ENCODE data around the gene STON2.

GRCh38 chr14:81222126-81222525 lies 178.0 kb downstream of the STON2 start:
- TF ChIP-seq, protein P1, sequence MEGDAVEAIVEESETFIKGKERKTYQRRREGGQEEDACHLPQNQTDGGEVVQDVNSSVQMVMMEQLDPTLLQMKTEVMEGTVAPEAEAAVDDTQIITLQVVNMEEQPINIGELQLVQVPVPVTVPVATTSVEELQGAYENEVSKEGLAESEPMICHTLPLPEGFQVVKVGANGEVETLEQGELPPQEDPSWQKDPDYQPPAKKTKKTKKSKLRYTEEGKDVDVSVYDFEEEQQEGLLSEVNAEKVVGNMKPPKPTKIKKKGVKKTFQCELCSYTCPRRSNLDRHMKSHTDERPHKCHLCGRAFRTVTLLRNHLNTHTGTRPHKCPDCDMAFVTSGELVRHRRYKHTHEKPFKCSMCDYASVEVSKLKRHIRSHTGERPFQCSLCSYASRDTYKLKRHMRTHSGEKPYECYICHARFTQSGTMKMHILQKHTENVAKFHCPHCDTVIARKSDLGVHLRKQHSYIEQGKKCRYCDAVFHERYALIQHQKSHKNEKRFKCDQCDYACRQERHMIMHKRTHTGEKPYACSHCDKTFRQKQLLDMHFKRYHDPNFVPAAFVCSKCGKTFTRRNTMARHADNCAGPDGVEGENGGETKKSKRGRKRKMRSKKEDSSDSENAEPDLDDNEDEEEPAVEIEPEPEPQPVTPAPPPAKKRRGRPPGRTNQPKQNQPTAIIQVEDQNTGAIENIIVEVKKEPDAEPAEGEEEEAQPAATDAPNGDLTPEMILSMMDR (conservative IDR thresholded peaks at IDR 0.05; ENCODE audit: low read depth, low read length), result no peak
- TF ChIP-seq EZH2 (IDR thresholded peaks at IDR 0.05; ENCODE audit: low read length, unreplicated experiment), result no peak
